Skin of body (tissue), 2 donors: ENCODE data around the gene CHN2. TPM values are rescaled to one million over a fixed set of nuclear protein-coding genes. Genes with fewer than 3 reads are reported as not detected.
A peak's percentile ranks its signal among the peaks of the same experiment; 100 is the strongest.
"Not testable (repeated sequence)": the region's sequence is repeated elsewhere in the genome, so short reads cannot be mapped to it uniquely, and the experiment has no call there.

Source experiments
- DNase-seq: peaks from one replicate; lab custom pipeline; 2025; lab: John Stamatoyannopoulos, UW
- total RNA-seq: library from RNA; depleted of rRNA; stranded (reverse); fragments of >200 nt; gene quantifications from one replicate; pipeline ENCODE4 v1.2.3, GENCODE V29; 2014

The CHN2 gene
- total RNA-seq, 1 donor from 2014 or later, result 9.1 TPM

GRCh38 chr7:29189743-29190201 lies 4.8 kb upstream of the CHN2 start:
- DNase-seq, result peak; percentile 14

GRCh38 chr7:29190349-29191045 lies 4.1 kb upstream of the CHN2 start:
- no peak for DNase-seq

- DNase-seq, result no peak
Observed at GRCh38 chr7:29192323-29192722, 2.3 kb upstream of the CHN2 start.

- DNase-seq, result no peak
Observed at GRCh38 chr7:29192811-29193210, 1.8 kb upstream of the CHN2 start.

- no peak for DNase-seq
Observed at GRCh38 chr7:29193316-29194205, 1.0 kb upstream of the CHN2 start.

GRCh38 chr7:29194206-29194593 lies 375 bp upstream of the CHN2 start:
- no peak for DNase-seq

GRCh38 chr7:29196191-29196590 lies 1.6 kb downstream of the CHN2 start:
- DNase-seq, result no peak

GRCh38 chr7:29196971-29197595 lies 2.5 kb downstream of the CHN2 start:
- DNase-seq, result no peak

- no peak for DNase-seq
Observed at GRCh38 chr7:29197916-29198315, 3.3 kb downstream of the CHN2 start.

GRCh38 chr7:29199776-29200175 lies 5.2 kb downstream of the CHN2 start:
- no peak for DNase-seq

GRCh38 chr7:29202651-29203069 lies 8.1 kb downstream of the CHN2 start:
- DNase-seq, result no peak

GRCh38 chr7:29204491-29205272 lies 10.1 kb downstream of the CHN2 start:
- DNase-seq, result no peak

- DNase-seq, result no peak
Observed at GRCh38 chr7:29207162-29207801, 12.7 kb downstream of the CHN2 start.

- no peak for DNase-seq
Observed at GRCh38 chr7:29208410-29209250, 14.1 kb downstream of the CHN2 start.

- no peak for DNase-seq
Observed at GRCh38 chr7:29209745-29210144, 15.2 kb downstream of the CHN2 start.

- DNase-seq, result not testable (repeated sequence)
Observed at GRCh38 chr7:29212736-29213135, 18.2 kb downstream of the CHN2 start.

- no peak for DNase-seq
Observed at GRCh38 chr7:29214056-29214455, 19.5 kb downstream of the CHN2 start.

- no peak for DNase-seq
Observed at GRCh38 chr7:29214816-29215215, 20.2 kb downstream of the CHN2 start.

GRCh38 chr7:29216128-29216527 lies 21.6 kb downstream of the CHN2 start:
- no peak for DNase-seq

- DNase-seq, result no peak
Observed at GRCh38 chr7:29217113-29217512, 22.5 kb downstream of the CHN2 start.
